Posterior cingulate gyrus (tissue), 11 donors: ENCODE measurements around the gene TMEM223.

ENCODE experiments used
- DNase-seq, 10 donors: peaks; one replicate each; pipeline versions ENCODE4 v3.0.0 to v3.0.0-alpha.2; 2020 to 2021; ENCODE audit warnings: mixed read lengths in 3 of 10
- intact Hi-C: fragments of 100-400 bp; cut with DNase I; formaldehyde crosslinking; loops from one replicate; pipeline ENCODE4 v1.15.1; 2023

TMEM223 gene

DNA sequence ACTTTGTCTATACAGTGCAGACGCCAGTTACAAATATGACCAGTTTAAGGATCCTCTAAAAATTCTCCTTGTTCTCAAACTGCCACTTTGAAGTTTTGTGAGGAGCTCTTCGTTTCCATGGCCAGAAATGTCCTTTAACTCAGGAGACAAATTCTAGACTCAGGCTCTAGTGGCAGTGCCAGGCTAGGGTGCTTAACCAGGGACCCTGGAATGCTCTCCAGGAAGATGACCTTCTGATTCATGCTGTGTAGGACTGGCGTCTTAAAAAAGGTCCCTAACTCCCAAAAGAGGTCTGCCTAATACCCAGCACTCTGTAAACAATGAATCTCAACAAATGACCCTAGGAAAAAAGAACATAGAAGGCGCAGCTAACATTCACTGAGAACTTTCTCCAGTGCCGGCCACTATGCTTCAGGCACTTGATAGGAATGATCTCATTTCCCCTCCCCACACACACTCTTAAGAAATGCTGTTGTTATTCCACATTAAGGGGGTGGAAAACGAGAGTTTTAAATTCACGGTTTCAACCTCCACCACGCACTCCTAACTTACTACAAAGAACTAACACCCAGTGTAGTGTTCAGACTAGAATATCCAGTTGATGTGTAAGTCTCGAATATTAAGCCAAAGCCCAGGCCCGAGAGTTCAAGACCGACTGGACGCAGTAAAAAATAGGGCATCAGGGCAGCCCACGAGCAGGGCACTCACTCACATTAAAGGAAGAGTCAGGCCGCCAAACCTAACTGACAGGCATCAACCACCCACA is 12.7 kb upstream of the TMEM223 start:
- peak in 1 of 10 donors; percentile 25 for DNase-seq
- intact Hi-C loops: loop anchor here (2.0 kb wide), 1 partner anchor 50 kb away; the partner anchor contains the start of gene ZBTB3

DNA sequence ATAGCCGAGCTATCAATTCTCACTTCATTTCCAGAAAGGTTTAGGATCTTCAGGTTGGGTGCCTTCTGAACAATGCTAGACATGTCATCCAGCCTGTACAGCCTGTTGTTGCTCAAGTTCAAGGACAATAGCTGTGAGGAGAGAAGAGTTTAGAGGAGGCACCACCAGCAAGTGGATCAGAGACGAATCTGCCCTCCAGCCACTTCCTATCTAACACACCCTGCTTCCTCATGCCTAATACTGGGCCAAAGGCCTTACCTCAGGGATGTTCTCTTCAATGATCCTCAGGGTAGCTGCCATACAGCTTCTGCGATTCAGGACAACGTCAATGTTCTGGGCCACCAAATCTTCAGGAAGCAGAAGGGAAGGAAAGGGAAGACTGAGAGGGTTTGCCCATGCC is 9.3 kb upstream of the TMEM223 start:
- intact Hi-C loops: no loop called here
- no peak for DNase-seq

DNA sequence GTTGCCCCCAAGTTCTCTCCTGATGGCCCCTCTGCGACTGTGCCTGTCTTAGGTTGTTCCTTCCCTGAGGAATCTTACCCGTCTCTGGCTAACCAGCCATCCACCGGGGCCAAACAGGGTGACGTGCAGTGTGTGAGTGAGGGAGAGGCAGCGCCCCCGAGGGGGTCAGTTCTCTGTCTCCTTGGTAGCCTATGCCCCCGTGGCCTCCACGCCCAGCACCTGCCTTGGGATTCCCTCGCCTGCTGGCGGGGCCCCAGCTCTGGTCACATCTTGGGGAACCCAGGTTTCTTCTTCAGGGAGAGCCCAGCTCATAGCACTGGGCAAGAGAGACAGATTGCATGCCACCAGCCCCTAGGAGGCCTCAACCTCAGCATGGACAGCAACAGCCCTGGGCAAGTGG is 7.7 kb upstream of the TMEM223 start:
- intact Hi-C loops: no loop called here
- DNase-seq: peak in 2 of 10 donors; percentile 52 to 80

DNA sequence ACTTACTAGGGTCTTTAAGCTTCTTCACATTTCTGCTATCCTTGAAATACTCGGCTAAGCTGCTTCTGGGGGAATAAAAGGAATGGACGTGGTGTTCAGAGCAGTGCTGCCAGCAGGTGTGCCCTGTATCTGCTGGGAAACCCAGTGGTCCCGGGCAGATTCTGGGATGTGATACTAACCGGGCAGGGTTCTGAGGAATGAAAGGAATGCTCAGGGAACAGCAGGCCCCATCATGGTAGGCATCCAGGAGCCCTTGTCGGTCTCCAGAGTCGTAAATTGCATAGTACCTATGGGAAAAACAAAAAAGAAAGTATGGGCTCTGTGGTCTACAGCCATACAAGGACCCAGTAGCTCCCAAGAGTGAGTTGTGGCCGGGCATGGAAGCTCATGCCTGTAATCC is 4.5 kb upstream of the TMEM223 start:
- peak in 2 of 10 donors; percentile 9 to 55 for DNase-seq
- intact Hi-C loops: no loop called here

DNA sequence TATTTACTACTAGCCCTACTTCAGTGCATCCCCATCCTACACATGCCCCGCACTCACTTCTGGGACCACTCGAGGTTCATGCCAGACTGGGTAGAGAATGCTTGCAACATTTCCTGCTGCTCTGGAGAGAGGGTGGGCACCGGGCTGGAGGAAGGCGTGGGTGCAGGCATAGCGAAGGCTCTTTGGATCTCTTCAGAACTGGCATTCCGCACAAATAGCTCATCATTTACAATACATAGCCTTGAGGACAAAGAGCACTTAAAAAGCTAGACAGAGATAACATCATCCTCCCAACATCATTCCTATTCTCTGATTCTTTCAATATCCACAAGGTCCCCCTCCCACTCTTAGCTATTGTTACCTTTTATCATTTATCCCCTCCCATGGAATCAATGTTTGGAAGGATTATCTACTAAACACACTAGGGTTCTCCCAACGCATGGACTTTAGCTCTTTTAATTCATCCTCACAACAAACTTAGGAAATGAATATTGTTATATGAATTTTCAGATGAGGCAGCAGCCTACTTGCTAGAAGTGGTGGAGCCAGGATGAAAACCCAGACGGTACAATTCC is 2.5 kb upstream of the TMEM223 start:
- intact Hi-C loops: loop anchor here (5.0 kb wide), 1 partner anchor 38 kb away; the partner anchor contains the start of genes STX5 and TEX54
- peak in 1 of 10 donors; percentile 23 for DNase-seq

DNA sequence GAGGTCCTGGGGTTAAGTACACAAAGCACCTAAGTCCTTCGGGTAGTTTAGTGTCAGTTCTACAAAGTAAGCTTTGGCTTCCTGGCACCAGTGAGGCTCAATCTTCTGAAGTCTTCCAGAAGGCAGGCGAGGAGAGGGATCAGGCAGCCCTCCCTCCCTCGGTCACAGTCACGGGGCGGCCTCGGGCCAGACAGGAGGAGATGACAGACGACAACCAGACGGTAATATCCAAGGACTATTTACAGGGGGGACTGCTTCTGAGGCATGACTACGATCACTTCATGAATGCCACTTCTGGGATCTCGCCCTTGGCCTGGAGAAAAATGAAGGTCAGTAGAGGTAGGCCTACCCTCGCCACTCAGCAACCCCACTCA is 383 bp upstream of the TMEM223 start:
- peak in 2 of 10 donors; percentile 67 to 72 for DNase-seq

DNA sequence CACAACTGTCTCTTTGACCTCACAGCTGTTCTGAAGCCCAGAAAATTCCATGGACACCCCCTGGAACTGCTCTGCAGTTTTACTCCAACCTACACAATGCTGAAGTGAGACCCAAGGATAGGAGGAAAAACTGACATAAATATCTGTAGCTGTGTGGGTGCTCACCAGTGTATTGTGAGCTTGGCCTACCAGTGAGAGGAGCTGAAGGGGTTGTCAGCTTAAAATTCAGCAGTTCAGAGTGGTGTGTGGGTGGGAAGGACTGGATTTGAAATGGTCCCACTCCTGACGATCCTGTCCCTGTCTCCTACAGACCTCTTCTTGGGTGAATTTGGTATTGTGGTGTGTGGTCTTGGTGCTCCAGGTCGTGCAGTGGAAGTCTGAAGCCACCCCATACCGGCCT is 2.2 kb downstream of the TMEM223 start:
- intact Hi-C loops: loop anchor here (5.0 kb wide), 2 partner anchors 53 to 93 kb away; partner anchors contain the start of gene SLC3A2
- DNase-seq: peak in 1 of 10 donors; percentile 41

More for the DNA sequence above, 383 bp upstream of the TMEM223 start:
- intact Hi-C loops: loop anchor here (5.0 kb wide), 1 partner anchor 40 kb away; the partner anchor contains the start of genes STX5 and TEX54

DNA sequence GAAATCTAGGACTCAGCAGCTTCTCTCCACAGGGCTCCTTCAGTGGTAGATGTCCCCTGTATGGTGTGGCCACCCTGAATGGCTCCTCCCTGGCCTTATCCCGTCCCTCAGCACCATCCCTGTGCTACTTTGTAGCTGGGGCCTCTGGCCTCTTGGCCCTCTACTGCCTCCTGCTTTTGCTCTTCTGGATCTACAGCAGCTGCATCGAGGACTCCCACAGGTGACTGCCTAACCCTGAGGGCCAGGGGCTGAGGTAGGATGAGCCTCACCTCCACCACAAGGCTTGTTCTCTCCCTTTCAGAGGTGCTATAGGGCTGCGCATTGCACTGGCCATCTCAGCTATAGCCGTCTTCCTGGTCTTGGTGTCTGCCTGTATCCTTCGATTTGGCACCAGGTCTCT is 2.8 kb downstream of the TMEM223 start:
- intact Hi-C loops: loop anchor here (5.0 kb wide), 2 partner anchors 53 to 93 kb away; partner anchors contain the start of gene SLC3A2
- DNase-seq: peak in 2 of 10 donors; percentile 18 to 30

DNA sequence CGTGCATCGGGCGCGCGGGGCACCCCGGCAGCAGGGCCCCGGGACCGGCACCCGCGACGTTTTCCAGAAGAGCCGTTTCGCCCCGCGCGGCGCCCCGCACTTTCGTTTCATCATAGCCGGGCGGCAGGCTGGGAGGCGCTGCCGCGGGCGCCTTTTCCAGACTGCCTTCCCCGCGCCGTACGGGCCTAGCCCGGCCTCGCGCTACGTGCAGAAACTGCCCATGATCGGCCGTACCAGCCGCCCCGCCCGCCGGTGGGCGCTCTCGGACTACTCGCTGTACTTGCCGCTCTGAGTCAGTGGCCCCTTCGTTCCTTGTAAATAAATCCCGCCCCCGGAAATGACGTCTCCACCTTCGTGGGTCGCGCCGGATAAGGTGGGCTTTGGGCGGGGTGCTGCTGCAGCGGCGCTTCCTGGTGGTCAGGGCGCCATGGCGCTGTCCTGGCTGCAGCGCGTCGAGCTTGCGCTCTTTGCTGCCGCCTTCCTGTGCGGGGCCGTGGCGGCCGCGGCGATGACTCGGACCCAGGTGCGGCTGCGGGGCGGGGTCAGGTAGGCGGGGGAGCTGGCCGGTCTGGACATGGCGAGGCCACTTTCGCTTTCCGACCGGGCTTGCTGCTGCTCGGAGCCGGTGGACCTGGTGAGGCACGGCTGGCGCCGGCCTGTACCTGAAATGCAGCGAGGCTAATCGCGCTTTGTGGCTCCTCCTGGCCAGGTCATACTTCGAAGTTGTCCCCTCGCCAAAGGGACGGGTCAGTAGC is 4.6 kb downstream of the TMEM223 start, which contains the start of gene TMEM179B:
TMEM179B (plus strand) TSS at position 398 of the 755 bp plus-strand sequence; CDS start at position 428, 30 bp downstream.
- intact Hi-C loops: loop anchor here (5.0 kb wide), 2 partner anchors 55 to 95 kb away; partner anchors contain the start of gene SLC3A2

DNA sequence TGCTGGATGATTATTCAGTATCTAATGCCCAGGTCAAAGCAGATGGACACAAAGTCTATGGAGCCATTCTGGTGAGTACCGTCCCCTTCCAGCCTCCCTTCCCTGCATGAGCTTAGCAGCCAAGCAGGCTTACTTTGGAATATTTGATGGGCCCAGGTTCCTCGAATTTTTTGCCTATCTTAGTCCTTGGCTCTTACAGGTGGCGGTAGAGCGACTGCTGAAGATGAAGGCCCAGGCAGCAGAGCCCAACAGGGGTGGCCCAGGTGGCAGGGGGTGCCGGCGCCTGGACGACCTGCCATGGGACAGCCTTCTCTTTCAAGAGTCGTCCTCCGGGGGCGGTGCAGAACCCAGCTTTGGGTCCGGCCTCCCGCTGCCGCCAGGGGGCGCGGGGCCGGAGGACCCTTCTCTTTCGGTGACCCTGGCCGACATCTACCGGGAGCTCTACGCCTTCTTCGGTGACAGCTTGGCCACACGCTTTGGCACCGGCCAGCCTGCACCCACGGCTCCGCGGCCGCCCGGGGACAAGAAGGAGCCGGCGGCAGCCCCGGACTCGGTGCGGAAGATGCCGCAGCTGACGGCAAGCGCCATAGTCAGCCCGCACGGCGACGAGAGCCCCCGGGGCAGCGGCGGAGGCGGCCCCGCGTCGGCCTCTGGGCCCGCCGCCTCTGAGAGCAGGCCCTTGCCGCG is 5.3 kb downstream of the TMEM223 start:
- intact Hi-C loops: loop anchor here (1.0 to 5.0 kb wide), 4 partner anchors 14 to 96 kb away; partner anchors contain the start of gene SLC3A2
- peak; percentile 74 to 98 (median 82) for DNase-seq

More for the DNA sequence above, 4.6 kb downstream of the TMEM223 start, which contains the start of gene TMEM179B:
- DNase-seq: peak; percentile 97 to 100 (median 99)

DNA sequence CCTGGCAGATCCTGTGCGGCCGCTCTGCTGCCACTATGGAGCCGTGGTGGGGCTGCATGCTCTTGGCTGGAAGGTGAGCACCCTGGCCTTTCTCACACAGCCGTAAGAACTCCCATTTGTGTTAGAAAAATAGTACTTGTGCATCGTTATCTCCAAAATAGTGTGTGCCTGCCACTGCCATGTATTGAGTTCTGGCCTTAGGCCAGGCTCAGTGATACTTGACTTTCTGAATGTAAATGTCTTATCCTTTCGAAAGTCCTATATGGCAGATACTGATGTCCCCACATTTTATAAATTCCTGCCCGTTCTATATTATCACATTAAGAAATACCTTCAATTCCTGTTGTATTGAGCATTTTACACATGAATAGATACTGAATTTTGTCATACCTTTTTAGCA is 9.1 kb downstream of the TMEM223 start:
- DNase-seq: peak in 1 of 10 donors; percentile 24
- intact Hi-C loops: no loop called here

DNA sequence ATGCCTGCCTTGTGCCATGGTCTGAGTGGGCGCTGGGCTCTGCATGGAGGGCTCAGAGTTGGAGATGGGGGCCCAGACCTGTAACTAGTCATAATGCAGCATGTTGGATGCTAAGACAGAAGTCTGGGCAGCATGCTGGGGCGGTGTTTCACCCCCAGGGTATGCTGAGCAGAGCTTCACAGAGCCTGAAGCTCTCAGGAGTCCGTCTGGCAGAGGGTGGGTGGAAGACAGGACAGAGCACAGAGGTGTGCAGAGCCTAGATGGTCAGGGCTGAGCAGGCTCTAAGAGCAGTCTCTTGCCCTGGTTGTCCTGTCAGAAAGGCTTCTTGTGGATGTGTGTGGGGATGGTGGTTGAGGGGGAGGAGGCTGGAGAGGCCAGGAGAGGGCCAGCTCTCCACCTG is 13.4 kb downstream of the TMEM223 start:
- DNase-seq: peak in 1 of 10 donors; percentile 53
- intact Hi-C loops: no loop called here

DNA sequence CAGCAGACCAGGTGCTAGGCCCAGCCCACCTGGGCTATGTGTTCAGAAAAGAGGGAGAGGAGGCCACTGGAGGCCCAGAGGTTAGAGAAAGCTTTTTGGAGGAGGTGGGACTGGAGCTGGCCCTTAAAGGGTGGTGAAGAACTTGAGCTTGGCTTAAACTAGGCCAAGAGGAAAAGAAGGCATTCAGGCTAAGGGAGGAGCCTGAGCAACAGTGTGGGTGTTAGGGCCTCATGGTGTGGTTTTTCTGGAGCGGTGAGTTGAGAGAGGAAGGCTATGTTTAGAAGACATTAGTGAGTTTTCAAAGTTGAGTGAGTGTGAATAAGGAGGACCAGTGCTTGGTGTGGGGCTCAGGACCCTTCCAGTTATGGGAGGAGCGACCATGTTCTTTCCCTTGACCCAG is 14.4 kb downstream of the TMEM223 start:
- intact Hi-C loops: no loop called here
- DNase-seq: peak in 1 of 10 donors; percentile 1

DNA sequence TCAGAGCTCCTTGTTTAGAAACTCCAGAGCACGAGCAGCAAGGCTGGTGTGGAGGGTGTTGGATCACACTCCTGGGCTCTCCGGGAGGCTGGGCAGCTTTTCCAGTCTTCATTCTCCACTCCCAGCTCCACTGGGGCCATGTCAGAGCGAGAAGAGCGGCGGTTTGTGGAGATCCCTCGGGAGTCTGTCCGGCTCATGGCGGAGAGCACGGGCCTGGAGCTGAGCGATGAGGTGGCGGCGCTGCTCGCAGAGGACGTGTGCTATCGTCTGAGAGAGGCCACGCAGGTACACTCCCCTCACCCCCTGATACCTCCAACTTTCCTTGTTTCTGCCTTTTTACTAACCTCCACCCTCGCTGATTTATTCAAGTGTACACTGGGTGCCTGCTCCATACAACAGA is 16.2 kb downstream of the TMEM223 start:
- DNase-seq: peak in 1 of 10 donors; percentile 11
- intact Hi-C loops: no loop called here

DNA sequence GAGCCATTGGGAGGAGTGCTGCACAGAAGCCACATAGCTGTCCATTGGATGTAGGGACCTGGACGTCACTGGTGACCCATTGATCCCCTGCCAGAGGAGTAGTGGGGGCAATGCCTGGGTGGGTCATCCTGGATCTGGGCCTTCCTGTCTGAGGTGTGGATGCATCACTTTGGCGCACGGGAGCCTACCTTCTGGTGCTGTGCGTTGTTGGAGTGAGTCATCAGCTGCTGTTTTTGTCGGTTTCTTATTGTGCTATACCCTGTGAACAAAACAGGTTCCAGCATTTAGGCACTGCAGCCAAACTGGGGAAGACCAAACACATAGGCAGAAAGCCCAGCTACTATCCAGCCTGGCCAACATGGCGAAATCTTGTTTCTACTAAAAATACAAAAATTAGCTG is 17.4 kb downstream of the TMEM223 start:
- DNase-seq: peak in 1 of 10 donors; percentile 77
- intact Hi-C loops: no loop called here

DNA sequence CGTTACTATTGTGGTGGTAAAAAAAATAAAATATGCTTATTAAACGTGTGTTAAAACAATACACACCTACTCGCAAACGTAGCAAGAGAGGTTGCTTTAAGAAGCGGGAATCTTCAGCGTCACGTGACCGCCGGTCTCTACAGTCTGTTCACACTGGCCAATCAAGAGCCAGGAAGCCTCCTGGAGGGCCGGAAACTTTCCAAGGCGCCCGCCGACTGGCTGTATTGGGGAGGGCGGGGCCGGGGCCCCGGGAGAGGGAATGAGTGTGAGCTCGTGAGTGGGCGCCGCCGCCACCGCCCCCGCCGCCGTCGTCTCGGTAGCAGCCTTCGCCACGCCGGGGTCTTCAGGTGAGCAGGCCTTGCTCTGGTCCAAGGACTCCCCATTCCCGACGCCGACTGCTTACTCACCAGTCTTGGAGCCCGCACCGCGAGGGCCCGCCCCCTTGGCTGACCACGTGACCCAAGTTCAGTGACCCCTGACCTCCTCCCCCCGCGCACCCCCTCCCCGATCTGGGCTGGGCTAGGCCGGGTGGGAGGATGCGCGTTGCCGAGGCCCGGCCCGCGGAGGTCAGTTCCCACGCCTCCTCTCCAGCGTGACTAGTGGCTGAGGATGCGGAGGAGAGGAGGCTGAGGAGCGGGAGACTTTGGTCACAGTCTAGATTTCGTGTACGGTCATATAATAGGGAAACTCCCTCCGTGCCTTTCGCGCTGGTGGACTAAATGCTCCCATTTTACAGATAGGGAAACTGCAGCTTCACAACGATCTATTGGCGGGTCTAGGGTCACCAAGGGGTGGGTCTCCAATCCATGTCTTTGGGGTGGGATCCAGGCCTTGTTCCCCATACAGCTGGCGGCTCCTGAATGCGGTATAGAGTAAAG is 20.4 kb downstream of the TMEM223 start, which contains the start of gene TAF6L:
TAF6L (plus strand) TSS at position 253 of the 878 bp plus-strand sequence. CDS start 4,388 bp downstream, outside the sequence.
- DNase-seq: peak; percentile 96 to 99 (median 98)
- intact Hi-C loops: loop anchor here (1.0 kb wide), 1 partner anchor 15 kb away; no protein-coding TSS in a partner anchor

DNA sequence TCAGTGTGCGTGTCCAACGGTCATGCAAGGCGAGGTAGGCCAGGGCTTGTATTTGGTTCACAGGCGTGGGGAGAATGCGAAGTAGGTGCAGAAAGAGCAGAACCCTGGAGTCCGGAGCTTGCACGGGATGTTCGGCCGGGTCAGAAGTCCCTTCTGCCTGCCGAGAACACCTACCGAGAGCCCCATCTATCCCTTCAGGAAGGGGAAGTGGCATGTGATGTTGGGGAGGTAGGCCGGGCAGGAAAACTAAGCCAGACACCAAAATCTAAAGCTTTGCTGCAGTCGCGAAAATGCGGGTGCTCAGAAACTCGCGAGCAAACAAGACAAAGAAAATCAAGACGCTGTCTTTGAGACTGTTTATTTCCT is 21.0 kb downstream of the TMEM223 start:
- intact Hi-C loops: no loop called here
- peak in 9 of 10 donors; percentile 25 to 90 (median 45) for DNase-seq

DNA sequence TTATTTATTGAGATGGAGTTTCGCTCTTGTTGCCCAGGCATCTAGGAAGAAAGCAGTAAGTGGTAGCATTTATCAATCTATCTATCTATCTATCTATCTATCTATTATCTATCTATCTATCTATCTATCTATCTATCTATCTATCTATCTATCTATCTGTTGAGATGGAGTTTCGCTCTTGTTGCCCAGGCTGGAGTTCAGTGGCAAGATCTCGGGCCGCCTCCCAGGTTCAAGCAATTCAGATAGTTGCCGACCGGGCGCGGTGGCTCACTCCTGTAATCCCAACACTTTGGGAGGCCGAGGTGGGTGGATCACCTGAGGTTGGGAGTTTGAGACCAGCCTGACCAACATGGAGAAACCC is 31.0 kb downstream of the TMEM223 start:
- intact Hi-C loops: loop anchor here (2.0 kb wide), 1 partner anchor 32 kb away; the partner anchor contains the start of gene TTC9C
- peak in 1 of 10 donors; percentile 71 for DNase-seq
